GM19455 (cell line): ENCODE results near the gene POTEJ.
"Not testable (repeated sequence)": the region's sequence is repeated elsewhere in the genome, so short reads cannot be mapped to it uniquely, and the experiment has no call there.

Experiments
- ATAC-seq: cut with Tn5 transposase; IDR thresholded peaks from one replicate; pipeline ENCODE4 v1.9.1; 2021; ENCODE audit not compliant: unreplicated experiment

POTEJ gene

DNA sequence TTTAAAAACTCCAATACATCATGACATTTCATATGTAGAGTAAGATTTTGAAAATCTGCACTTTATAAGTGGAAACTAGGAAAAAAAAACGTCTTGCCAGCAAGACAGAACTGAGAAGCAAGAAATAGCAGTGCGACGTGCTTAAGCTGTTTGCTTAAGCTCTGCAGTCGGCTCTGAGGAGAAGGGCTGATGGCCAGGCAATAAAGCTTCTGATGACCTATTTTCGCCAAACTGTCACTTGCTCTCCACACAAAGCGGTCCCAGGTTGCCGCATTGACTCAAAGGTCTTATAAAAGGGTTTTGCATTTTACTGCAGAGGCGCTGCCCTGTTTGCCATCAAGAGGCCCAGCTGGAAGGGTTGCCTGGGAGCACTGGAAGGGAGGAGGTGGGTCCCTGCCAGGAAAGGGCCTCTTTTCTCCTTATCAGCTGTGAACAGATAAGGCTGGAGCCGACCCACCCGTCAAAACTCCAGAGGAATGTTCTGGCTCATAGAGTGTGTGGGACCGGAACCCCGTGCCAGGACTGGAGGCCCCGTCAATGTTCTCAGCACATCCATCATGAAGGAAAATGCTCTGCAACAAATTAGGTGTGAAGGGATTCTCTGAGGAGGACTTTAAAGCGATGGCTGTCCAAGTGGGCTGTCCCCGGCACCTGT is 9.5 kb upstream of the POTEJ start:
- not testable (repeated sequence) for ATAC-seq

DNA sequence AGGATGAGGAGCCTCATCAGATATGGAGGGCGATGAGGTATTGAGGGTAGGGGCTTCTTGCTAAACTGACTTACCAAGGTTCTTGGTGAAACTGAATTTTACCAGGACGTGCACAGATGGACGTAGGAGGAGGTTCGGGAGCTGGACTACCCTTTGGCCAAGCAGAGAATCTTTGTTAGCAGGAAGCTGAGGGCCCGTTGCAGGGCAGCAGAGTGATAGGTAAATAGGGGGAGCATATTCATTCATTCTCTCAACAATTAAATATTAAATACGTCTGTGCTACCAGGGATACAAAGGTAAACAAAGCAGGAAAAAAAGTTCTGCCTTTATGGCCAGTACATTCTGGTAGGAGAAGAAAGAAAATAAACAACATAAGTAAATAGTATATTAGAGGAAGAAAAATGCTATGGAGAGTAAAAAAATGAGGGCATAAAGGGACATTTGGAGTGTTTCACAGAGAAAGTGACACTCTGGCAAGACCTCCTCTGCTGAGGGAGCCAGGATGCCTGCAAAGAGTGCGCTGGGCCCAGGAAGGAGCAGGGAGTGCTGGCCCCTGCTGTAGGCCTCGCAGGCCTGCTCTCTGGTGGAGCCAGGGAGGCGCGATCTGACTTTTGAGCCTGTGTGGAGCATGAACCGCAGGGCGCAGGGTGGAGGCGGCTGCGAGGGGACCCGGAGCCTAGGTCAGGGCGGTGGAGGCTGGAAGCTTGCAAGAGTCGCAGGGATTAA is 2.8 kb upstream of the POTEJ start:
- not testable (repeated sequence) for ATAC-seq

DNA sequence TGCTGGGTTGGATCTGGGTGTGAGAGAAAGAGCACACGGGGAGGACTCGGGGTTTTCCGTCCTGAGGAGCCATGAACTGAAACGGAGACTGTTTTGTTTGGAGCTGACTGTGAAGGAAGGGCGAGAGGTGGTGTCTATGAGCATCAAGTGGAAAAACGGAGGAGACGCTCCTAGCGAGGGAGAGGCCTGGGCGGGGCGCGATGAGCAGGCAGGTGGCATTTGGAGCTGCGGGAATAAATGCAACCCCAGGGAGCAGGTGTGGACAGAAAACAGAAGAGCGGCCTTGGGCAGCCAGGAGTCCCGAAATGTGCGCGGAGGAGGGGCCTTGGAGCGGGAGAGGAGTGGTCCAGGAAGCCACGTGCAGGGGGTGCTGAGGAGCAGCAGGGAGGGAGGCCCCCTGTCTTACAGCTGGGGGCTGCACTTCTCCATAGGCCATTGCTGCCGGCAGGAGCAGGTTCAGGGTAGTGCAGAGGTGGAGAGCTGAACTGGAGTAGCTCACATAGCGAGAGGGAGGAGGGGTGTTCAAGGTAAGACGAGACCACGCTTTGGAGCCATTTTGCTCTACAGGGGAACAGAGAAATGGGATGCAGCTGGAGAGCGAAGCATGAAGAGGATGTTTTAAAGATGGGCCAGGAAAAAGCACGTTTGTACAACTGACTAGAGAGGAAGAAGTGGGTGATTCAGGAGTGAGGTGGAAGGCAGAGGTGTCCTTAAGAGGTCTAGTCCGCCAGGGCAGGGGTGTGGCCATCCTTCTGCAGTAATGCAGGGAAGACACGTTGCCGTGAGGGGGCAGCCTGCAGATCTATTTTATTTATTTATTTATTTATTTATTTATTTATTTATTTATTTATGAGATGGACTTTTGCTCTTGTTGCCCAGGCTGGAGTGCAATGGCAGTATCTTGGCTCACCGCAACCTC is 2.0 kb upstream of the POTEJ start:
- ATAC-seq: not testable (repeated sequence)

DNA sequence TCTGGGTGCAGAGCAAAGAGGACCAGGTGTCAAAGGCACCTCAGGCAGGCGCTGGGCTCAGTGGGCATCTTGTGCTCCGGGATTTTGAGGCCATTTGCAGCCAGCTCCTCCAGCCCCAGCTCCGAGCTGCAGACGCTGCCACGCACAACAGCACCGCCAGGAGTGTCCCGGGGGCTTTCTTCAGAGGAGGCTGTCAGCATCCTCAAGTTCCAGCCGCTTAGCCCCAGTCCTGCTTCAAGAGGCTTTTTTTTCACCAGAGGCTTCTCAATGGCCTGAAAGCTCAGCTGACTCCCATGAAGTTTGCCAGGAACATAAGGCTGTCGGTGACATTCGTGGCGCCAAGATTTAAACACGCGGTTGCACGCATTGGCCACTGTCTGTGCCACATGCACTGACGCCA is 754 bp upstream of the POTEJ start:
- not testable (repeated sequence) for ATAC-seq

DNA sequence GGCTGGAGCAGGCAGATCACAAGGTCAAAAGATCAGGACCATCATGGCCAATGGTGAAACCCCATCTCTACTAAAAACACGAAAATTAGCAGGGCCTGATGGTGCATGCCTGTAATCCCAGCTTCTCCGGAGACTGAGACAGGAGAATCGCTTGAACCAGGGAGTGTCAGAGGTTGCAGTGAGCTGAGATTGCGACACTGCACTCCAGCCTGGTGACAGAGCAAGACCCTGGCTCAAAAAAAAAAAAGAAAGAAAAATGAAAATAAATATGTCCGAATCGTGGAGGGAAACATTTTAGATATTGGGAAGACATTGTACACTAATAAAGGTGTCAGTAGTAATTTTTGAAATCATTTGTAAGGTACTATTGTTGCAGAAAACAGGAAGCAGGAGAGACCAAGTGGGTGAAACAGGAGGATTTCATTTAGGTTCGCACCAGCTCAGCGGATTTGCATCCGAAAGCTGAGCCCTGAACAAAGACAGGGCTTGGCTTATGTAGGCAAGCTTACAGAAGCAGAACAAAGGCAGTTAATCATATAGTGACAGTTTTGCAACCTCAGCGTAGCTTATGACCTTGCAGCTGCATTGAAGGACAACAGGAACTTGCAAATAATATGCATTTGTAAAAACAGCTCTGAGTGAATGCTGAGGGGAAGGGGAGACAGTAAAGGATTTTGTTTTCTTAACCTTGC is 17.7 kb downstream of the POTEJ start:
- ATAC-seq: not testable (repeated sequence)

DNA sequence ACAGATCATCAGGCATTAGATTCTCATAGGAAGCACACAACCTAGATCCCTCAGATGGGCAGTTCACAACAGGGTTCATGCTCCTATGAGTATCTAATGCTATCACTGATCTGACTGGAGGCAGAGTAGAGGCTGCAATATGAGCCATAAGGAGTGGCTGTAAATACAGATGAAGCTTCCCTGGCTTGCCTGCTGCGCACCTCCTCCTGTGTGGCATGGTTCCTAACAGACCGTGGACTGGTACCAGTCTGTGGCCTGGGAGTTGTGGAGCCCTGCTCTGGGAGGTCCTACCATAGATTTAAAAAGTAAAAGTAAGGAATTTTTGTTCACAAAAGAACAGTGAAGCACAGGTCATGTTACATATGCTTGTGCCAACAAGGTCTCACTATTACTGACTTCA is 27.7 kb downstream of the POTEJ start:
- ATAC-seq: not testable (repeated sequence)

DNA sequence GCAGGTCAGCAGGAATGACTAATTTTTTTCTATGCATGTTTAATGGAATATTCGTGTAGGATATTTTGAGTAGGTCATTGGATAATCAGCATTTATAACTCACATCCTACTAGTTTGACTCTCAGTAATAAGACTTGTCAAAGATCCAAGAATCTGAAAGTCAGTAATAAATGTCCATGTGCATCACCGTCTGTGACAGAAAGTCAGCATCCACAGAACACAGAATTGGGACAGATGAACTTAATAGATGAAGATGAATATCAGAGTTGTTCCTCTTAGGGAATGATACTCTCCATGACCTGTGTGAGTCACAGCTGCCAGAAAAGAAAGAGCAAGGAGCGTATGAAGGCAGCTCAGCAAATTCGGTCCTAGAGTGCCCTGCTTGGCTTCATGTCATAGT is 30.4 kb downstream of the POTEJ start:
- not testable (repeated sequence) for ATAC-seq

DNA sequence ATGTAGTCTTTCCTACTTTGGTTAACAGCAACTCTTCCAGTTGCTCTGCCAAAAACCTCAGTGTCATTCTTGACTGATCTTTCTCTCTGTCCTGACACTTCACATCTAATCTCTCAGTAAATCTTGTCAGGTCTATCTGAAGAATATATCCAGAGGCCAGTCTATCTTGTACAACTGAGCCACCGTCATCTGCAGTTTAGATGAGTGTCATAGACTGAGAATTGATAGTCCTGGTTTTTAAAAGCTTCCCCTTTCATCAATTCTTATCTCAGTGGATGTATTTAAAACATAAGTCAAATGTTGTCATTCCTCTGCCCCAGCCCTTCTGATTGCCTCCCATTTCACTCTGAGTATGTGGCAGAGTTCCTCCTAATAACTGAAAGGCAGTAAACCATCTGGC is 38.0 kb downstream of the POTEJ start:
- ATAC-seq: not testable (repeated sequence)

DNA sequence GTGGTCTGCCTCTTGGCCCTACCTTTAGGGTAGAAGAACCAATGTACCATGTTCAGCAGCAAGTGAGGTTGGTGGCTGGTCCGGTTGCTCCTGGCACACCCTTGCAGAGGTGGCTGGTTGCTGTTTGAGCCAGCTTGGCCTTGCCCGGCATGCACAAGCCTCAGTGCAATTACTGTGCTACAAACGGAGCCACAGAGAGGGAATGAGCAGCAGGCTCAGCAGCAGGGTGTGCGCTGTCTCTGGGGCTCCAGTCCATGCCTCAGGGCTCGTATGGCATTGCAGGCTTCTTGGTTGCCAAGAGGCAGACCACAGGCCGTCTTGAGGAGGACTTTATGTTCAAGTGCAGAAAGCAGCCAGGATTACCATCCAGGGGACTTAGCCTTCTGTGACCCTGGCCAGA is 53.3 kb downstream of the POTEJ start:
- ATAC-seq: not testable (repeated sequence)

DNA sequence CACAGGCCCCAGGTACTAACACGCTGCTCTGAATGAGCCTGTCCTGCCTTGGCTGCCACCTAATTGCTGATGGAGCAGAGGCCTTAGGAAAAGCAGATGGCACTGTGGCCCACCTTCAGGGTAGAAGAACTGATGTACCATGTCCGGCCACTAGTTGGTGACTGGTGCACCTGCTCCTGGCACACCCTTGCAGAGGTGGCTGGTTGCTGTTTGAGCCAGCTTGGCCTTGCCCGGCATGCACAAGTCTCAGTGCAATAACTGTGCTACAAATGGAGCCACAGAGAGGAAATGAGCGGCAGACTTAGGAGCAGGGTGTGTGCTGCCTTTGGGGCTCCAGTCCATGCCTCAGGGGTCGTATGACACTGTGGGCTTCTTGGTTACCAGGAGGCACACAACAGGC is 54.4 kb downstream of the POTEJ start:
- ATAC-seq: not testable (repeated sequence)

DNA sequence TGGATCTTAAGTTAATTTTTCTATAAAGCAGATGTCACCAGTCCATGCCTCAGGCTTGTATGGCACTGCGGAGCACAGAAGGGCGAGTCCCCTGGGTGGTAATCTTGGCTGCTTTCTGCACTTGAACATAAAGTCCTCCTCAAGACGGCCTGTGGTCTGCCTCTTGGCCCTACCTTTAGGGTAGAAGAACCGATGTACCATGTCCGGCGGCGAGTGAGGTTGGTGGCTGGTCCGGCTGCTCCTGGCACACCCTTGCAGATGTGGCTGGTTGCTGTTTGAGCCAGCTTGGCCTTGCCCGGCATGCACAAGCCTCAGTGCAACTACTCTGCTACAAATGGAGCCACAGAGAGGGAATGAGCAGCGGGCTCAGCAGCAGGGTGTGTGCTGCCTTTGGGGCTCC is 56.3 kb downstream of the POTEJ start:
- not testable (repeated sequence) for ATAC-seq

DNA sequence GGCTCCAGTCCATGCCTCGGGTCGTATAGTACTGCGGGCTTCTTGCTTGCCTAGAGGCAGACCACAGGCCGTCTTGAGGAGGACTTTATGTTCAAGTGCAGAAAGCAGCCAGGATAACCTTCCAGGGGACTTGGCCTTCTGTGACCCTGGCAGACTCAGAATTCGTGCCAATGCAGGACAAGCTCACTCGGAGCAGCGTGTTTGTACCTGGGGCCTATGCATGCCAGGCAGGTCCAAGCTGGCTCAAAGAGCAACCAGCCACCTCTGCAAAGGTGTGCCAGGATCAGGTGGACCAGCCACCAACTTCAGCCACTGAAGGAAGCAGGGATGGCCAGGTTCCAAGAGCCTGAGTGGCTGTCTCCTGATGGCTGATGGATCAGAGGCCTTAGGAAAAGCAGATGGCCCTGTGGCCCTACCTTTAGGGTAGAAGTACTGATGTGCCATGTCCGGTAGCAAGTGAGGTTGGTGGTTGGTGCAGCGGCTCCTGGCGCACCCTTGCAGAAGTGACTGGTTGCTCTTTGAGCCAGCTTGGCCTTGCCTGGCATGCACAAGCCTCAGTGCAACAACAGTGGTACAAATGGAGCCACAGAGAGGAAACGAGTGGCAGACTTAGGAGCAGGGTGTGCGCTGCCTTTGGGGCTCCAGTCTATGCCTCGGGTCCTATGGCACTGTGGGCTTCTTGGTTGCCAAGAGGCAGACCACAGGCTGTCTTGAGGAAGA is 58.9 kb downstream of the POTEJ start:
- not testable (repeated sequence) for ATAC-seq

DNA sequence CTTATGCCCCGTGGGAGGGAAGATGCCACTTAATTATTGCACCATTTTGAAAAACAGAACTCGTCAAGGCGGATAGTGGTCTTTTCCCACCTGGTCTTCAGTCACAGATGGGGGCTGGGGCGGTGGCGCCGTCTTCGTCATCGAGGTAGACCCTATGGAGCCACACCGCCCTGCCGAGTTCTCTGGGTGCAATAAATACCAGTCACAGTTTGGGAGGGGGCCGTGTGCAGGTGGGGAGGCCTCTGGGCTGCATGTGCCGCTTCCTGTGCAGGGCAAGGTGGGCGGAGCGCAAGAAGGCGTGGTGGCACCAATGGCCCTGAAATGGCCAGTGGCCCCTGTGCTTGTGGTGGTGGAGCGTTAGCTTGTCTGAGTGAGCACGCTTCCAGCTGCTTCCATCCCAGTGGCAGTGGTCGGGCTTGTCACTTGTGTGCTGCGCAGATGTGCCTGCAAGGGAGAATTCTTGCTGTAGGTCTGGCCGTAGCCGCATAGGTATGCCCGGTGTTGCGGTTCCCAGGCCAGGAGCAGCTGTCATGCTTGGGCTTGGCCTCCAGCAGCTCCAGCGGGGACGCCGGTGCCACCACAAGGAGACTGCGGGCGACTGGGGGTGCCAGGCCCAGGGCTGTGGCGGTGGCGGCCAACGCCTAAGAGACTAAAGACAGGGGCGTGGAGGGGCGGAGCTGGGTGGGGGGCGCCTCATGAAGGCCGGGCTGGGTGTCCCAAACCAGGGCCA is 81.0 kb downstream of the POTEJ start:
- ATAC-seq: not testable (repeated sequence)

DNA sequence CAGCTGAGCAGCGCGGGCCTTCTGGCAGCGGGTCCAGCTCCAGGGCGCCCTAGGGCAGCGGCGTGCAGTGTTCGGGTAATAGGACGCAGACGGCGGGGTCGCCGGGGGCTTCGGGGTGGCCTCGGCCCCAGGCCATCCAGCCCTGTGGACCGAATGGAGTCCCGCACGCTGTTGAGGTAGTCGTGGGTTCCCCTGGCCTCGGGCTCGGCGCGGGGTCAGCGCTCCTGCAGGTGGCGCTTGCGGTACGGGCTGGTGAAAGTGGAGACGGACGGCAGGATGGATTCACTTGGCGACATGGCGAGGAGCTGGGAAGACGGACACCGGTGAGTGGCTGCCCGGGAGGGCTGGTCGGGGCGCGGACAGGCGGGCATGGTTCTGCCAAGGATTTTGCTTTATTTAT is 82.2 kb downstream of the POTEJ start:
- ATAC-seq: not testable (repeated sequence)

DNA sequence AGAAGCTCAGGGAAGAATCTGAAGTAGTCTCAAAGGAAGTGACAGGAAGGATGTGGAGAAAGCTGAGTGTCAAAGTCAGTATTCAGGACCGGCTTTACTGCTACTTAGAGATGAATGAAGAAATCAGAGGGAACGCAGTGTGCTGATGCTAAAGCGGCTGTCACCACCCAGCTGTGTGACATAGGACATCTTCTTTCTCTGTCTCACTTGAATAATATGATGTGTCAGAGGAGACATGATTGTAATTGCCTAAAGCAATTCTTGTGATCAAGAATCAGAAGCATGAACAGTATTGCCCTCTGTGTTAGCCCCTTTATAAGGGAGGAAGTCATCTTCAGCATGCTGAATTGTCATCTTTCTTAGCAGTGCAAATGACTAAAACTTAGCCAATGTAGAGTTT is 92.0 kb downstream of the POTEJ start:
- ATAC-seq: not testable (repeated sequence)
